SK-N-SH (cell line): ENCODE data around the gene AHNAK2.

Source experiments
- EP300 ChIP-seq, 2 experiments: IDR thresholded peaks; 2 replicates each; pipeline versions ENCODE4 v1.4.0 to v1.6.1; 2012; ENCODE audit warnings: borderline replicate concordance in 1 of 2, low read depth in 1 of 2, low read length in 1 of 2
- EZH2phosphoT487 ChIP-seq: fragments of 200-600 bp; sonication (generic); IDR thresholded peaks from 2 replicates; pipeline ENCODE4 v1.6.1; 2017; ENCODE audit warnings: low read depth, mixed run types, mild to moderate bottlenecking, antibody characterized with exemption, moderate library complexity, borderline replicate concordance
- NFIC ChIP-seq: IDR thresholded peaks from 2 replicates; pipeline ENCODE4 v1.4.0; 2012; ENCODE audit warnings: borderline replicate concordance
- POLR2AphosphoS5 ChIP-seq: IDR thresholded peaks from 2 replicates; pipeline ENCODE4 v1.6.1; 2012; ENCODE audit warnings: low read depth, low read length
- RAD21 ChIP-seq: IDR thresholded peaks from 2 replicates; pipeline ENCODE4 v1.6.1; 2012; ENCODE audit warnings: mild to moderate bottlenecking, low read length
- SIN3A ChIP-seq: IDR thresholded peaks from 2 replicates; pipeline ENCODE4 v1.6.1; 2012; ENCODE audit warnings: low read depth, mild to moderate bottlenecking, low read length, moderate library complexity, borderline replicate concordance
- TF ChIP-seq, protein P1 (sequence below): fragments of 200-600 bp; sonication (generic); IDR thresholded peaks from 2 replicates; pipeline ENCODE4 v1.6.1; 2017; ENCODE audit warnings: antibody characterized with exemption, mild to moderate bottlenecking, moderate library complexity
- TF ChIP-seq, protein P2 (sequence below): IDR thresholded peaks from 2 replicates; pipeline ENCODE4 v1.4.0; 2012; ENCODE audit warnings: low read depth, borderline replicate concordance
- TF ChIP-seq, protein P3 (sequence below): IDR thresholded peaks from 2 replicates; pipeline ENCODE4 v1.4.0; 2012; ENCODE audit warnings: low read depth

DNA sequence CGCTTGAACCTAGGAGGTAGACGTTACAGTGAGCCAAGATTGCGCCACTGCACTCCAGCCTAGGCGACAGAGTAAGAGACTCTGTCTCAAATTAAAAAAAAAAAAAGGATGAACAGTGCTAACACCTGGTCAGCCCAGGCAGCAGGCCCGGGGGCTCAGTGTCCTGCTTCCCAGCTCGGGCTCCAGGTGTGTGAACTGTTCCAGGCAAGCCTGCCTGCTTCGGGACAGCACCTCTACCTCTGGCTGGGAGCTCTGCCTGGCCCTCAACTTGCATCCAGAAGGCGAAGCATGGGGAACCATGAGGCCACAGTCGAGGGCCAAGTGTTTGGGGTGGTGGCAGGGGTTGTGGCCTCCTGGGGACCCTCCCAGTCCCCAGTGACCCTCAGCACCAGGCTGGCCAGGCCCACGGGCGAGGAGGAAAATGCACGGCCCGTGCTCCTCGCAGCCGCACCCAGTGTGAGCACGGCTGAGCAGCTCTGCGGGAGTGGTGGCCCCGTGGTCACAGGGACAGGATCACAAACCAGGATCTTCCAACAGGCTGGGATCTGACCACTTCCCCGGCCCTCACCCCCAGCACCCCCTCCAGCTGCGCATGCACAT lies 27.3 kb upstream of the AHNAK2 start:
- TF ChIP-seq, protein P1, sequence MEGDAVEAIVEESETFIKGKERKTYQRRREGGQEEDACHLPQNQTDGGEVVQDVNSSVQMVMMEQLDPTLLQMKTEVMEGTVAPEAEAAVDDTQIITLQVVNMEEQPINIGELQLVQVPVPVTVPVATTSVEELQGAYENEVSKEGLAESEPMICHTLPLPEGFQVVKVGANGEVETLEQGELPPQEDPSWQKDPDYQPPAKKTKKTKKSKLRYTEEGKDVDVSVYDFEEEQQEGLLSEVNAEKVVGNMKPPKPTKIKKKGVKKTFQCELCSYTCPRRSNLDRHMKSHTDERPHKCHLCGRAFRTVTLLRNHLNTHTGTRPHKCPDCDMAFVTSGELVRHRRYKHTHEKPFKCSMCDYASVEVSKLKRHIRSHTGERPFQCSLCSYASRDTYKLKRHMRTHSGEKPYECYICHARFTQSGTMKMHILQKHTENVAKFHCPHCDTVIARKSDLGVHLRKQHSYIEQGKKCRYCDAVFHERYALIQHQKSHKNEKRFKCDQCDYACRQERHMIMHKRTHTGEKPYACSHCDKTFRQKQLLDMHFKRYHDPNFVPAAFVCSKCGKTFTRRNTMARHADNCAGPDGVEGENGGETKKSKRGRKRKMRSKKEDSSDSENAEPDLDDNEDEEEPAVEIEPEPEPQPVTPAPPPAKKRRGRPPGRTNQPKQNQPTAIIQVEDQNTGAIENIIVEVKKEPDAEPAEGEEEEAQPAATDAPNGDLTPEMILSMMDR = no peak
- TF ChIP-seq EP300 (IDR thresholded peaks at IDR 0.05; ENCODE audit: borderline replicate concordance in 1 of 2, low read depth in 1 of 2, low read length in 1 of 2) (no peak), RAD21 (no peak), EZH2phosphoT487 (no peak), POLR2AphosphoS5 (no peak), SIN3A (no peak), NFIC (no peak)
- TF ChIP-seq, protein P2, sequence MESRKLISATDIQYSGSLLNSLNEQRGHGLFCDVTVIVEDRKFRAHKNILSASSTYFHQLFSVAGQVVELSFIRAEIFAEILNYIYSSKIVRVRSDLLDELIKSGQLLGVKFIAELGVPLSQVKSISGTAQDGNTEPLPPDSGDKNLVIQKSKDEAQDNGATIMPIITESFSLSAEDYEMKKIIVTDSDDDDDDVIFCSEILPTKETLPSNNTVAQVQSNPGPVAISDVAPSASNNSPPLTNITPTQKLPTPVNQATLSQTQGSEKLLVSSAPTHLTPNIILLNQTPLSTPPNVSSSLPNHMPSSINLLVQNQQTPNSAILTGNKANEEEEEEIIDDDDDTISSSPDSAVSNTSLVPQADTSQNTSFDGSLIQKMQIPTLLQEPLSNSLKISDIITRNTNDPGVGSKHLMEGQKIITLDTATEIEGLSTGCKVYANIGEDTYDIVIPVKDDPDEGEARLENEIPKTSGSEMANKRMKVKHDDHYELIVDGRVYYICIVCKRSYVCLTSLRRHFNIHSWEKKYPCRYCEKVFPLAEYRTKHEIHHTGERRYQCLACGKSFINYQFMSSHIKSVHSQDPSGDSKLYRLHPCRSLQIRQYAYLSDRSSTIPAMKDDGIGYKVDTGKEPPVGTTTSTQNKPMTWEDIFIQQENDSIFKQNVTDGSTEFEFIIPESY = no peak
- TF ChIP-seq, protein P3, sequence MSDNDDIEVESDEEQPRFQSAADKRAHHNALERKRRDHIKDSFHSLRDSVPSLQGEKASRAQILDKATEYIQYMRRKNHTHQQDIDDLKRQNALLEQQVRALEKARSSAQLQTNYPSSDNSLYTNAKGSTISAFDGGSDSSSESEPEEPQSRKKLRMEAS = no peak
